Right hindlimb (tissue), 1 donor: ENCODE data around the gene TEX48.

Source experiments
- DNase-seq: peaks from one replicate; pipeline ENCODE4 v3.0.0-alpha.2; 2018

Gene TEX48

GRCh38 chr9:114666401-114666800 lies 15.6 kb downstream of the TEX48 start:
- DNase-seq = no peak

GRCh38 chr9:114664181-114664580 lies 17.8 kb downstream of the TEX48 start:
- no peak for DNase-seq

GRCh38 chr9:114662081-114662989 lies 19.7 kb downstream of the TEX48 start:
- peak; percentile 31 for DNase-seq

GRCh38 chr9:114657705-114658104 lies 24.3 kb downstream of the TEX48 start, which contains the start of gene TEX53:
TSS of gene TEX53 (minus strand) at chr9:114657805. CDS start at chr9:114657774, 31 bp downstream.
- no peak for DNase-seq

- no peak for DNase-seq
Observed at GRCh38 chr9:114656301-114656700, 25.7 kb downstream of the TEX48 start.

GRCh38 chr9:114655689-114656088 lies 26.3 kb downstream of the TEX48 start:
- no peak for DNase-seq

- peak; percentile 78 for DNase-seq
Observed at GRCh38 chr9:114653556-114654159, 28.3 kb downstream of the TEX48 start.

- DNase-seq = no peak
Observed at GRCh38 chr9:114652776-114653555, 29.0 kb downstream of the TEX48 start.

- DNase-seq = no peak
Observed at GRCh38 chr9:114643896-114644295, 38.1 kb downstream of the TEX48 start.

- DNase-seq = no peak
Observed at GRCh38 chr9:114643001-114643400, 39.0 kb downstream of the TEX48 start.

- no peak for DNase-seq
Observed at GRCh38 chr9:114641967-114642366, 40.0 kb downstream of the TEX48 start.

GRCh38 chr9:114638404-114638803 lies 43.6 kb downstream of the TEX48 start:
- no peak for DNase-seq

GRCh38 chr9:114634387-114634786 lies 47.6 kb downstream of the TEX48 start:
- DNase-seq = no peak

GRCh38 chr9:114633438-114634089 lies 48.4 kb downstream of the TEX48 start:
- no peak for DNase-seq

GRCh38 chr9:114631166-114631565 lies 50.8 kb downstream of the TEX48 start:
- DNase-seq = no peak

GRCh38 chr9:114629563-114630090 lies 52.4 kb downstream of the TEX48 start:
- DNase-seq = no peak

GRCh38 chr9:114627553-114627952 lies 54.4 kb downstream of the TEX48 start:
- no peak for DNase-seq

GRCh38 chr9:114626415-114627020 lies 55.5 kb downstream of the TEX48 start:
- DNase-seq = no peak

- DNase-seq = no peak
Observed at GRCh38 chr9:114624677-114625076, 57.3 kb downstream of the TEX48 start.

GRCh38 chr9:114621975-114622609 lies 59.9 kb downstream of the TEX48 start:
- no peak for DNase-seq

GRCh38 chr9:114621561-114621960 lies 60.4 kb downstream of the TEX48 start:
- DNase-seq = no peak
